ENCODE data around the gene NUP210. TPM values are rescaled to one million over a fixed set of nuclear protein-coding genes. Genes with fewer than 3 reads are reported as not detected.

Gene NUP210
- total and polyA plus RNA-seq, 4 donors, result 9.9 to 38.6 (median 22.9) TPM

DNA sequence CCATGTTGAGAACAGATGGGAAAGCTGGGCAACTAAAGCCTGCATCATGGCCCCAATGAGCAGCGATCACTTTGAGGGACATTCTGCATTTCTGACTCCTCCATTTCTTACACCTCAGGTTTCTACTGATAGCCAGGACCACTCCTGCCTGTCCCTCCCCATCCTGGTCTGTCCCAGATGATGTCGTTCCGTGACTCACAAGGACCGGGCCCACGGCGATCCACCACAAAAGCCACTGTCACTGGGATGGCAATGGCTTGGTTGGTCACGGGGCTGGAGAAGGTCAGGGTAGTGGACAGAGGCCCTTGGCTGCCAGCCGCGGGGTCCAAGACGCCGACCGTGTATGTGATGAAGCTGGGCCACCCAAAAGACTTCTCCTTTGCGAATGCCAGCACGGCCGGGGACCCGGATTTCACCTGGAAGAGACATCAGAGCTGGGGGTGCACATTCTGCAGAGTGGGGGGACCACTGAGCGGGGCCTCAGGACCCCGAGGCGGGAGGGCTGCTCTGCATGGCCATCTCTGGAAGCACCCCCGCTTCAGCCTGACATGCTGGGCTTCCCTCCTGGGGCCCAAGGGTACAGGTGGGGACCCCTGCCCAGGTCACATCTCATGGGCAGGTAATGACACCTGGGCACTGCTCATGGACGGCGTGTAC is 100.4 kb downstream of the NUP210 start:
- 98% methylated on average over 22 of the region's 22 CpGs for WGBS
- Histone ChIP-seq H3K9me3 (ENCODE audit: control insufficient read depth in 4 of 4, low read length in 3 of 4) (no peaks in the 10 kb centered on the region), H3K4me3 (ENCODE audit: low read depth in 1 of 3, low read length in 3 of 3) (no peak overlapping the region), H3K9ac (ENCODE audit: low read depth in 1 of 2, low read length in 2 of 2) (no peak overlapping the region), H3K4me1 (ENCODE audit: control insufficient read depth in 4 of 4, insufficient read depth in 4 of 4, low read length in 3 of 4) (no peaks in the 10 kb centered on the region), H3K27me3 (ENCODE audit: control insufficient read depth in 4 of 4, insufficient read depth in 4 of 4, low read length in 3 of 4) (no peaks in the 10 kb centered on the region), H3K27ac (ENCODE audit: low read depth in 1 of 2, low read length in 2 of 2) (no peak overlapping the region), H3K36me3 (ENCODE audit: control insufficient read depth in 4 of 4, insufficient read depth in 3 of 4, low read depth in 1 of 4, low read length in 3 of 4) (peaks cover 21 to 85% (median 43%) of the 10 kb centered on the region in 4 donors)
- TF ChIP-seq RXRA (IDR thresholded peaks at IDR 0.05) (no peak), GABPA (IDR thresholded peaks at IDR 0.05 in 1 of 2, conservative IDR thresholded peaks at IDR 0.05 in 1 of 2) (no peak), TAF1 (conservative IDR thresholded peaks at IDR 0.05) (no peak), NR2F2 (IDR thresholded peaks at IDR 0.05) (no peak), FOXA2 (IDR thresholded peaks at IDR 0.05) (no peak), JUND (IDR thresholded peaks at IDR 0.05) (no peak), SP1 (IDR thresholded peaks at IDR 0.05) (no peak), EGR1 (IDR thresholded peaks at IDR 0.05; ENCODE audit: low read depth in 2 of 2) (no peak), RAD21 (IDR thresholded peaks at IDR 0.05) (no peak), FOXA1 (IDR thresholded peaks at IDR 0.05) (no peak), HNF4G (IDR thresholded peaks at IDR 0.05) (no peak), YY1 (IDR thresholded peaks at IDR 0.05) (no peak)
- TF ChIP-seq, protein P1, sequence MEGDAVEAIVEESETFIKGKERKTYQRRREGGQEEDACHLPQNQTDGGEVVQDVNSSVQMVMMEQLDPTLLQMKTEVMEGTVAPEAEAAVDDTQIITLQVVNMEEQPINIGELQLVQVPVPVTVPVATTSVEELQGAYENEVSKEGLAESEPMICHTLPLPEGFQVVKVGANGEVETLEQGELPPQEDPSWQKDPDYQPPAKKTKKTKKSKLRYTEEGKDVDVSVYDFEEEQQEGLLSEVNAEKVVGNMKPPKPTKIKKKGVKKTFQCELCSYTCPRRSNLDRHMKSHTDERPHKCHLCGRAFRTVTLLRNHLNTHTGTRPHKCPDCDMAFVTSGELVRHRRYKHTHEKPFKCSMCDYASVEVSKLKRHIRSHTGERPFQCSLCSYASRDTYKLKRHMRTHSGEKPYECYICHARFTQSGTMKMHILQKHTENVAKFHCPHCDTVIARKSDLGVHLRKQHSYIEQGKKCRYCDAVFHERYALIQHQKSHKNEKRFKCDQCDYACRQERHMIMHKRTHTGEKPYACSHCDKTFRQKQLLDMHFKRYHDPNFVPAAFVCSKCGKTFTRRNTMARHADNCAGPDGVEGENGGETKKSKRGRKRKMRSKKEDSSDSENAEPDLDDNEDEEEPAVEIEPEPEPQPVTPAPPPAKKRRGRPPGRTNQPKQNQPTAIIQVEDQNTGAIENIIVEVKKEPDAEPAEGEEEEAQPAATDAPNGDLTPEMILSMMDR (IDR thresholded peaks at IDR 0.05; ENCODE audit: low read depth, low read length, missing input control), result no peak
- TF ChIP-seq, protein P2, sequence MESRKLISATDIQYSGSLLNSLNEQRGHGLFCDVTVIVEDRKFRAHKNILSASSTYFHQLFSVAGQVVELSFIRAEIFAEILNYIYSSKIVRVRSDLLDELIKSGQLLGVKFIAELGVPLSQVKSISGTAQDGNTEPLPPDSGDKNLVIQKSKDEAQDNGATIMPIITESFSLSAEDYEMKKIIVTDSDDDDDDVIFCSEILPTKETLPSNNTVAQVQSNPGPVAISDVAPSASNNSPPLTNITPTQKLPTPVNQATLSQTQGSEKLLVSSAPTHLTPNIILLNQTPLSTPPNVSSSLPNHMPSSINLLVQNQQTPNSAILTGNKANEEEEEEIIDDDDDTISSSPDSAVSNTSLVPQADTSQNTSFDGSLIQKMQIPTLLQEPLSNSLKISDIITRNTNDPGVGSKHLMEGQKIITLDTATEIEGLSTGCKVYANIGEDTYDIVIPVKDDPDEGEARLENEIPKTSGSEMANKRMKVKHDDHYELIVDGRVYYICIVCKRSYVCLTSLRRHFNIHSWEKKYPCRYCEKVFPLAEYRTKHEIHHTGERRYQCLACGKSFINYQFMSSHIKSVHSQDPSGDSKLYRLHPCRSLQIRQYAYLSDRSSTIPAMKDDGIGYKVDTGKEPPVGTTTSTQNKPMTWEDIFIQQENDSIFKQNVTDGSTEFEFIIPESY (IDR thresholded peaks at IDR 0.05), result no peak
- TF ChIP-seq, protein P3, sequence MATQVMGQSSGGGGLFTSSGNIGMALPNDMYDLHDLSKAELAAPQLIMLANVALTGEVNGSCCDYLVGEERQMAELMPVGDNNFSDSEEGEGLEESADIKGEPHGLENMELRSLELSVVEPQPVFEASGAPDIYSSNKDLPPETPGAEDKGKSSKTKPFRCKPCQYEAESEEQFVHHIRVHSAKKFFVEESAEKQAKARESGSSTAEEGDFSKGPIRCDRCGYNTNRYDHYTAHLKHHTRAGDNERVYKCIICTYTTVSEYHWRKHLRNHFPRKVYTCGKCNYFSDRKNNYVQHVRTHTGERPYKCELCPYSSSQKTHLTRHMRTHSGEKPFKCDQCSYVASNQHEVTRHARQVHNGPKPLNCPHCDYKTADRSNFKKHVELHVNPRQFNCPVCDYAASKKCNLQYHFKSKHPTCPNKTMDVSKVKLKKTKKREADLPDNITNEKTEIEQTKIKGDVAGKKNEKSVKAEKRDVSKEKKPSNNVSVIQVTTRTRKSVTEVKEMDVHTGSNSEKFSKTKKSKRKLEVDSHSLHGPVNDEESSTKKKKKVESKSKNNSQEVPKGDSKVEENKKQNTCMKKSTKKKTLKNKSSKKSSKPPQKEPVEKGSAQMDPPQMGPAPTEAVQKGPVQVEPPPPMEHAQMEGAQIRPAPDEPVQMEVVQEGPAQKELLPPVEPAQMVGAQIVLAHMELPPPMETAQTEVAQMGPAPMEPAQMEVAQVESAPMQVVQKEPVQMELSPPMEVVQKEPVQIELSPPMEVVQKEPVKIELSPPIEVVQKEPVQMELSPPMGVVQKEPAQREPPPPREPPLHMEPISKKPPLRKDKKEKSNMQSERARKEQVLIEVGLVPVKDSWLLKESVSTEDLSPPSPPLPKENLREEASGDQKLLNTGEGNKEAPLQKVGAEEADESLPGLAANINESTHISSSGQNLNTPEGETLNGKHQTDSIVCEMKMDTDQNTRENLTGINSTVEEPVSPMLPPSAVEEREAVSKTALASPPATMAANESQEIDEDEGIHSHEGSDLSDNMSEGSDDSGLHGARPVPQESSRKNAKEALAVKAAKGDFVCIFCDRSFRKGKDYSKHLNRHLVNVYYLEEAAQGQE (IDR thresholded peaks at IDR 0.05), result no peak
- TF ChIP-seq, protein P4, sequence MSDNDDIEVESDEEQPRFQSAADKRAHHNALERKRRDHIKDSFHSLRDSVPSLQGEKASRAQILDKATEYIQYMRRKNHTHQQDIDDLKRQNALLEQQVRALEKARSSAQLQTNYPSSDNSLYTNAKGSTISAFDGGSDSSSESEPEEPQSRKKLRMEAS (IDR thresholded peaks at IDR 0.05), result no peak
- TF ChIP-seq, protein P5, sequence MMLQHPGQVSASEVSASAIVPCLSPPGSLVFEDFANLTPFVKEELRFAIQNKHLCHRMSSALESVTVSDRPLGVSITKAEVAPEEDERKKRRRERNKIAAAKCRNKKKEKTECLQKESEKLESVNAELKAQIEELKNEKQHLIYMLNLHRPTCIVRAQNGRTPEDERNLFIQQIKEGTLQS (IDR thresholded peaks at IDR 0.05), result no peak
- no peak for DNase-seq (ENCODE audit: low spot score)

Measured in liver (tissue), 9 donors.